H1 (cell line): ENCODE data around the gene DVL2. TPM values are rescaled to one million over a fixed set of nuclear protein-coding genes. Genes with fewer than 3 reads are reported as not detected.

Source experiments
- CTCF ChIA-PET: fragments of 300-600 bp; sonication (Branson Sonifier 250); formaldehyde crosslinking; loops from one replicate; lab custom pipeline; 2021; ENCODE audit not compliant: partially characterized antibody; lab: Charles Lee
- POLR2A ChIA-PET: fragments of 300-600 bp; sonication (Branson Sonifier 250); formaldehyde crosslinking; loops from one replicate; lab custom pipeline; 2021; ENCODE audit warnings: inconsistent platforms; ENCODE audit not compliant: partially characterized antibody; lab: Charles Lee
- DNase-seq, 2 experiments: peaks; one replicate each; pipeline versions ENCODE4 v3.0.0 to v3.0.0-alpha.2; 2010 to 2022; ENCODE audit warnings: low spot score in 2 of 2, low read depth in 1 of 2, mixed read lengths in 1 of 2
- FAIRE-seq: peaks from 2 replicates; lab custom pipeline; 2011; peaks lifted over from hg19 to GRCh38; lab: Jason Lieb, UNC
- H2AFZ ChIP-seq: 2 replicates; pipeline ENCODE4 v1.8.1; 2012; ENCODE audit warnings: low read length, inconsistent platforms
- H2AK5ac ChIP-seq: 2 replicates; pipeline ENCODE4 v1.6.1; 2013; ENCODE audit warnings: low read depth, low read length
- H2BK120ac ChIP-seq: replicated peaks from 2 replicates; pipeline ENCODE3; 2013; ENCODE audit warnings: low read depth, low read length, inconsistent platforms
- H2BK12ac ChIP-seq: 2 replicates; pipeline ENCODE4 v1.6.1; 2013; ENCODE audit warnings: low read depth, low read length
- H2BK15ac ChIP-seq: 2 replicates; pipeline ENCODE4 v1.6.1; 2013; ENCODE audit warnings: low read length
- H2BK20ac ChIP-seq: 2 replicates; pipeline ENCODE4 v1.6.1; 2013; ENCODE audit warnings: low read length
- H2BK5ac ChIP-seq: 2 replicates; pipeline ENCODE4 v1.6.1; 2013; ENCODE audit warnings: low read depth, low read length
- H3K14ac ChIP-seq: 2 replicates; pipeline ENCODE4 v1.6.1; 2013; ENCODE audit warnings: inconsistent platforms; ENCODE audit not compliant: insufficient read length
- H3K18ac ChIP-seq: 2 replicates; pipeline ENCODE4 v1.6.1; 2013; ENCODE audit warnings: low read length; ENCODE audit errors: extremely low read depth
- H3K23ac ChIP-seq: 2 replicates; pipeline ENCODE4 v1.6.1; 2013; ENCODE audit warnings: inconsistent platforms; ENCODE audit not compliant: insufficient read length
- H3K23me2 ChIP-seq: 2 replicates; pipeline ENCODE4 v1.6.1; 2013; ENCODE audit warnings: low read depth, low read length
- H3K27ac ChIP-seq: 2 replicates; pipeline ENCODE4 v1.6.1; 2011; ENCODE audit warnings: low read depth, low read length, inconsistent platforms
- H3K27me3 ChIP-seq, 4 experiments: replicated peaks in 1 of 4; 1 replicate in 1 of 4; 2 replicates in 3 of 4; pipeline versions ENCODE4 v1.6.1 to v1.8.1; 2011 to 2013; ENCODE audit warnings: low read length in 3 of 4, mild to moderate bottlenecking in 3 of 4, inconsistent platforms in 2 of 4, mixed read lengths in 2 of 4, moderate library complexity in 1 of 4; ENCODE audit not compliant: control insufficient read depth in 3 of 4, insufficient read depth in 3 of 4; ENCODE audit errors: extremely low read depth in 1 of 4
- H3K36me3 ChIP-seq, 4 experiments: 2 replicates each; pipeline versions ENCODE4 v1.6.1 to v1.8.1; 2011 to 2013; ENCODE audit warnings: mild to moderate bottlenecking in 4 of 4, low read length in 3 of 4, moderate library complexity in 2 of 4, control low read depth in 1 of 4, inconsistent platforms in 1 of 4; ENCODE audit not compliant: insufficient read depth in 4 of 4, control insufficient read depth in 2 of 4
- H3K4ac ChIP-seq: replicated peaks from 2 replicates; pipeline ENCODE3; 2013; ENCODE audit warnings: low read length, low read depth, mixed read lengths, inconsistent platforms; ENCODE audit not compliant: insufficient read length
- H3K4me1 ChIP-seq, 4 experiments: replicated peaks in 1 of 4; 1 replicate in 1 of 4; 2 replicates in 3 of 4; pipeline versions ENCODE4 v1.6.1 to v1.8.1; 2011 to 2013; ENCODE audit warnings: low read length in 3 of 4, inconsistent platforms in 2 of 4, mixed read lengths in 1 of 4; ENCODE audit not compliant: insufficient read depth in 4 of 4, control insufficient read depth in 3 of 4
- H3K4me2 ChIP-seq, 2 experiments: 2 replicates each; pipeline versions ENCODE4 v1.6.1 to v1.8.1; 2011 to 2013; ENCODE audit warnings: low read depth in 2 of 2, low read length in 2 of 2, control low read depth in 1 of 2, inconsistent platforms in 1 of 2, mild to moderate bottlenecking in 1 of 2; ENCODE audit not compliant: insufficient read depth in 1 of 2
- H3K4me3 ChIP-seq, 4 experiments: fragments of 200-600, 300-600 bp in 1 of 4; sonication (generic), shearing (Covaris generic), sonication (Bioruptor Twin) in 1 of 4; 2 replicates each; pipeline versions ENCODE4 v1.5.1 to v1.8.1; 2011 to 2016; ENCODE audit warnings: low read length in 4 of 4, low read depth in 3 of 4, control low read depth in 2 of 4, inconsistent platforms in 2 of 4, mild to moderate bottlenecking in 2 of 4, mixed read lengths in 1 of 4, moderate library complexity in 1 of 4; ENCODE audit not compliant: insufficient read depth in 2 of 4; ENCODE audit errors: extremely low read depth in 1 of 4
- H3K56ac ChIP-seq: replicated peaks from 2 replicates; pipeline ENCODE3; 2013; ENCODE audit warnings: low read depth, mild to moderate bottlenecking, mixed read lengths, low read length, inconsistent platforms; ENCODE audit not compliant: insufficient read length
- H3K79me1 ChIP-seq: 2 replicates; pipeline ENCODE4 v1.6.1; 2013; ENCODE audit warnings: low read depth, low read length, control low read depth
- H3K79me2 ChIP-seq, 2 experiments: 2 replicates each; pipeline versions ENCODE4 v1.6.1 to v1.8.1; 2012 to 2013; ENCODE audit warnings: low read length in 2 of 2, mild to moderate bottlenecking in 2 of 2, inconsistent platforms in 1 of 2; ENCODE audit not compliant: insufficient read depth in 2 of 2, control insufficient read depth in 1 of 2
- H3K9ac ChIP-seq, 4 experiments: replicated peaks in 1 of 4; 1 replicate in 1 of 4; 2 replicates in 3 of 4; pipeline versions ENCODE4 v1.6.1 to v1.8.1; 2011 to 2013; ENCODE audit warnings: low read depth in 3 of 4, low read length in 3 of 4, control low read depth in 2 of 4, mild to moderate bottlenecking in 2 of 4, moderate library complexity in 2 of 4, inconsistent platforms in 1 of 4; ENCODE audit errors: extremely low read depth in 1 of 4
- H3K9me3 ChIP-seq, 2 experiments: 2 replicates each; pipeline versions ENCODE4 v1.6.1 to v1.8.1; 2012 to 2013; ENCODE audit warnings: mild to moderate bottlenecking in 2 of 2, moderate library complexity in 2 of 2, control low read depth in 1 of 2, inconsistent platforms in 1 of 2, low read depth in 1 of 2, low read length in 1 of 2, mixed read lengths in 1 of 2; ENCODE audit not compliant: insufficient read depth in 2 of 2
- H4K20me1 ChIP-seq, 2 experiments: replicated peaks in 1 of 2; 2 replicates each; pipeline versions ENCODE3 to v1.8.1; 2011 to 2013; ENCODE audit warnings: inconsistent platforms in 2 of 2, low read length in 2 of 2, mild to moderate bottlenecking in 1 of 2; ENCODE audit not compliant: insufficient read depth in 2 of 2, control insufficient read depth in 1 of 2
- H4K5ac ChIP-seq: 2 replicates; pipeline ENCODE4 v1.6.1; 2013; ENCODE audit warnings: low read length, low read depth, mixed read lengths, inconsistent platforms; ENCODE audit not compliant: insufficient read length
- H4K8ac ChIP-seq: 2 replicates; pipeline ENCODE4 v1.8.0; 2013; ENCODE audit warnings: mild to moderate bottlenecking, moderate library complexity, low read length, inconsistent platforms; ENCODE audit not compliant: insufficient read depth; ENCODE audit errors: extremely low read depth
- H4K91ac ChIP-seq: replicated peaks from 2 replicates; pipeline ENCODE3; 2013; ENCODE audit warnings: low read length, mixed read lengths, inconsistent platforms; ENCODE audit not compliant: insufficient read length
- POLR2A ChIP-seq, 2 experiments: IDR thresholded peaks; 1 replicate in 1 of 2; 2 replicates in 1 of 2; pipeline ENCODE4 v1.6.1; 2011; ENCODE audit warnings: low read depth in 2 of 2, low read length in 2 of 2, mild to moderate bottlenecking in 2 of 2; ENCODE audit errors: control extremely low read depth in 1 of 2
- POLR2AphosphoS5 ChIP-seq: IDR thresholded peaks from 2 replicates; pipeline ENCODE4 v1.6.1; 2011; ENCODE audit warnings: low read depth, low read length
- RBBP5 ChIP-seq: IDR thresholded peaks from 2 replicates; pipeline ENCODE4 v1.7.1; 2012; ENCODE audit warnings: low read depth, mild to moderate bottlenecking, inconsistent platforms, low read length, moderate library complexity, borderline replicate concordance
- WGBS, 2 experiments: shearing (Covaris generic) in 1 of 2; methylation state at CpG; one replicate each; pipeline versions ENCODE4 v1.1.6 to v1.1.7; 2013 to 2015; ENCODE audit warnings: low lambda C conversion rate in 2 of 2, mixed read lengths in 2 of 2, inconsistent platforms in 1 of 2, low coverage in 1 of 2, missing lambda C conversion rate in 1 of 2; ENCODE audit not compliant: insufficient replicate concordance in 2 of 2, insufficient coverage in 1 of 2, insufficient read length in 1 of 2; ENCODE audit errors: extremely low coverage in 1 of 2, missing lambda C conversion rate in 1 of 2; 5-methylcytosine and 5-hydroxymethylcytosine counted together
- polyA plus RNA-seq, 7 experiments: library from polyadenylated mRNA; depleted of rRNA in 3 of 7; stranded (reverse) in 5 of 7; unstranded in 2 of 7; fragments of >200 nt in 5 of 7; fragments of 200-250 nt in 2 of 7; gene quantifications; 1 replicate in 5 of 7; 2 replicates in 1 of 7; 4 replicates in 1 of 7; pipeline versions ENCODE4 v1.2.1 to v1.2.3, GENCODE V29; 2011 to 2013; ENCODE audit warnings: missing spikeins in 2 of 7, mixed read lengths in 2 of 7
- total RNA-seq: library from RNA; stranded (reverse); fragmentation: NEBNext Ultra II Directional; extraction: Animal tissue kit (Norgen Biotek cat#: 25700); gene quantifications from 2 replicates; pipeline ENCODE4 v1.2.1, GENCODE V29; 2021

DVL2 gene
- total and polyA plus RNA-seq, 2 of the 8 experiments (the other 6 are each of a cell fraction or from before 2014, with no cell fraction given) = 19.0 to 59.6 TPM

DNA sequence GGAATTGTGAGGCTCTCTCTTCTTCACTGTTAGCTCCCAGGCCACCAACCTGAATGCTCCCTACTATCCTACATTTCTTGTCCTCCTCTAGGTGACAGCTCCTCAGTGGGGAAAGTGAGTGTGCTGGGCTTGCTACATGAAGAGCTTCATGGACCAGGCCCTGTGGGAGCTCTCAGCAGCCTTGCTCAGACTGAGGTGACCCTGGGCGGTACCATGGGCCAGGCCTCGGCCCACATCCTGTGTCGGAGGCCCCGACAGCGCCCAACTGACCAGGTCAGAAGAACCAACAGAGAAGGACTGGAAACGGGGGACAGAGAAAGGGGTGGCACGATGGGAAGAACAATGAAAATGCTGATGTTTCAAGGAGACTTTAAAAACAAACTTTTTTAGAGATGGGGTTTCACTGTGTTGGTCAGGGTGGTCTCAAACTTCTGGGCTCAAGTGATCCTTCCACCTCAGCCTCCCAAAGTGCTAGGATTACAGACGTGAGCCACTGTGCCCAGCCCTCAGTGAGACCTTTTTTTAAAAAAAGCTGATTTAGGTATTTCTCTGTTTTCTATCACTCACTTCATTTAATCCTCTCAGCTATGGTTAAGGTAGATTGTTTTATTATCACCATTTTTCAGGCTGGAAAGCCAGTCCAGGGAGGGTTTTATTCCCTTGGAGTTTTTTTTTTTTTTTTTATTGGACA is 22.6 kb upstream of the DVL2 start:
- no peak overlapping the region for H2AFZ ChIP-seq
- H3K56ac ChIP-seq = no peak overlapping the region
- ChIA-PET CTCF (interaction anchor here (0.6 to 2.5 kb wide), 6 partner anchors 9 to 423 kb away, joined by 3 to 9 read pairs (median 4); no protein-coding TSS in a partner anchor), POLR2A (interaction anchor here (0.6 to 13.7 kb wide), 21 partner anchors 8 to 319 kb away, joined by 3 to 161 read pairs (median 4); partner anchors contain the start of genes ACADVL, ACAP1, DLG4 and DVL2)
- H3K18ac ChIP-seq = no peak overlapping the region
- no peaks in the 10 kb centered on the region for H3K27me3 ChIP-seq
- H3K9me3 ChIP-seq = no peaks in the 10 kb centered on the region
- FAIRE-seq (no peak), DNase-seq (no peak)
- no peak overlapping the region for H2BK5ac ChIP-seq
- H3K9ac ChIP-seq = no peak overlapping the region
- H2BK120ac ChIP-seq = no peak overlapping the region
- no peak overlapping the region for H2BK20ac ChIP-seq
- H2BK15ac ChIP-seq = no peak overlapping the region
- H3K4me2 ChIP-seq = no peak overlapping the region
- peaks cover 3 to 7% (median 4%) of the 10 kb centered on the region in 4 experiments; a peak in 6 of 7 replicates for H3K4me1 ChIP-seq
- H3K36me3 ChIP-seq = peaks cover 2 to 41% (median 21%) of the 10 kb centered on the region in 4 experiments
- H4K8ac ChIP-seq = no peak overlapping the region
- peaks cover 0 to 42% of the 10 kb centered on the region in 2 experiments; a peak in 2 of 4 replicates for H3K79me2 ChIP-seq
- TF ChIP-seq RBBP5 = no peak
- TF ChIP-seq POLR2A (IDR thresholded peaks at IDR 0.05; ENCODE audit: control extremely low read depth in 1 of 2, low read depth in 2 of 2, low read length in 2 of 2) = peak in 1 of 2 experiments; percentile 89; a peak in 2 of 3 replicates
- peak; percentile 77; the same call in 1 of the 2 replicates for TF ChIP-seq POLR2AphosphoS5
- H3K27ac ChIP-seq = no peak overlapping the region
- peaks cover 6 to 13% of the 10 kb centered on the region in 2 experiments for H4K20me1 ChIP-seq
- no peak overlapping the region for H4K91ac ChIP-seq
- no peak overlapping the region for H3K14ac ChIP-seq
- H4K5ac ChIP-seq = no peak overlapping the region
- H3K23ac ChIP-seq = no peak overlapping the region
- peaks cover 12% of the 10 kb centered on the region; the same call in 1 of the 2 replicates for H3K23me2 ChIP-seq
- no peak overlapping the region for H2BK12ac ChIP-seq
- H3K4me3 ChIP-seq = no peak overlapping the region
- WGBS, 2 experiments = 95% methylated on average over 8 of the region's 8 CpGs; no CpG with 5 or more reads in 1 of the 2 experiments
- H3K79me1 ChIP-seq = peaks cover 11% of the 10 kb centered on the region
- no peak overlapping the region for H3K4ac ChIP-seq
- H2AK5ac ChIP-seq = no peak overlapping the region
